HepG2 (cell line): ENCODE measurements around the gene MAGEL2. TPM values are rescaled to one million over a fixed set of nuclear protein-coding genes. Genes with fewer than 3 reads are reported as not detected.

Experiments used
- ATAC-seq: fragments of 200-7000 bp; cut with Tn5 transposase; 3 replicates; pipeline ENCODE4 v1.9.1; 2020; ENCODE audit warnings: mild to moderate bottlenecking, moderate library complexity
- BruUV-seq: library from RNA; stranded (reverse); fragments of 400-500 nt; replicated peaks from 2 replicates; lab custom pipeline; 2021; lab: Mats Ljungman, UMichigan
- CTCF ChIA-PET: fragments of 300-600 bp; formaldehyde crosslinking; extraction: SDS; loops from one replicate; lab custom pipeline; 2021; ENCODE audit warnings: low total read pairs, inconsistent platforms, low intra/inter-chr PET ratio; lab: Yijun Ruan, JAX
- POLR2A ChIA-PET: fragments of 350-600 bp; sonication (Branson Sonifier 250); formaldehyde crosslinking; loops from one replicate; lab custom pipeline; 2020; ENCODE audit warnings: antibody characterized with exemption, inconsistent platforms; lab: Yijun Ruan, JAX
- DNase-seq: peaks from one replicate; pipeline ENCODE4 v3.0.0-alpha.2; 2015; ENCODE audit warnings: low spot score
- FAIRE-seq: peaks from 3 replicates; lab custom pipeline; 2011; peaks lifted over from hg19 to GRCh38; lab: Jason Lieb, UNC
- H2AFZ ChIP-seq: one replicate; pipeline ENCODE4 v1.6.1; 2011; ENCODE audit warnings: low read length, inconsistent platforms
- H3K27ac ChIP-seq: fragments of 300-600 bp; 3 replicates; pipeline ENCODE4 v1.8.0; 2011; ENCODE audit warnings: mixed run types, mild to moderate bottlenecking, mixed read lengths, low read length, inconsistent platforms; ENCODE audit not compliant: insufficient read depth; ENCODE audit errors: extremely low read length
- H3K27me3 ChIP-seq, 2 experiments: fragments of 200-600 bp in 1 of 2; 2 replicates in 1 of 2; 3 replicates in 1 of 2; pipeline versions ENCODE4 v1.6.0 to v1.8.0; 2011; ENCODE audit warnings: low read length in 2 of 2, mild to moderate bottlenecking in 2 of 2, moderate library complexity in 2 of 2, inconsistent platforms in 1 of 2; ENCODE audit not compliant: insufficient read depth in 2 of 2, control insufficient read depth in 1 of 2
- H3K36me3 ChIP-seq, 2 experiments: fragments of 200-600 bp in 1 of 2; replicated peaks in 1 of 2; 2 replicates in 1 of 2; 3 replicates in 1 of 2; pipeline versions ENCODE4 v1.5.1 to v1.8.0; 2011; ENCODE audit warnings: low read length in 2 of 2, inconsistent platforms in 1 of 2; ENCODE audit not compliant: insufficient read depth in 2 of 2, control insufficient read depth in 1 of 2
- H3K4me1 ChIP-seq: 2 replicates; pipeline ENCODE4 v1.5.1; 2012; ENCODE audit warnings: low read length, inconsistent platforms; ENCODE audit not compliant: insufficient read depth
- H3K4me2 ChIP-seq: 2 replicates; pipeline ENCODE4 v1.6.0; 2011; ENCODE audit warnings: low read depth, low read length, inconsistent platforms
- H3K4me3 ChIP-seq, 3 experiments: fragments of 200-600 bp in 1 of 3; sonication (generic), shearing (Covaris generic) in 1 of 3; replicated peaks in 1 of 3; 2 replicates each; pipeline ENCODE4 v1.5.1; 2011 to 2016; ENCODE audit warnings: low read length in 3 of 3, inconsistent platforms in 2 of 3, low read depth in 2 of 3, mild to moderate bottlenecking in 2 of 3, control low read depth in 1 of 3, mixed read lengths in 1 of 3; ENCODE audit not compliant: insufficient read depth in 1 of 3
- H3K79me2 ChIP-seq: one replicate; pipeline ENCODE4 v1.6.1; 2011; ENCODE audit warnings: low read length, inconsistent platforms; ENCODE audit not compliant: insufficient read depth
- H3K9ac ChIP-seq: 2 replicates; pipeline ENCODE4 v1.6.0; 2011; ENCODE audit warnings: mild to moderate bottlenecking, low read depth, low read length, inconsistent platforms; ENCODE audit not compliant: insufficient read depth
- H3K9me3 ChIP-seq: 2 replicates; pipeline ENCODE4 v1.5.1; 2012; ENCODE audit warnings: mild to moderate bottlenecking, low read length
- H4K20me1 ChIP-seq: 2 replicates; pipeline ENCODE4 v1.6.0; 2011; ENCODE audit warnings: inconsistent platforms, mild to moderate bottlenecking, low read length, moderate library complexity; ENCODE audit not compliant: insufficient read depth
- BCLAF1 ChIP-seq: fragments of 450-650 bp; IDR thresholded peaks from 2 replicates; pipeline ENCODE4 v1.6.1; 2017; ENCODE audit warnings: mild to moderate bottlenecking
- CHD2 ChIP-seq: IDR thresholded peaks from 2 replicates; pipeline ENCODE4 v1.6.1; 2011; ENCODE audit warnings: low read depth, low read length, improper control_type of control experiment
- MXI1 ChIP-seq: IDR thresholded peaks from 3 replicates; pipeline ENCODE4 v1.6.1; 2012; ENCODE audit warnings: low read depth, low read length, inconsistent platforms, borderline replicate concordance
- ZBTB20 ChIP-seq: sonication (generic); formaldehyde crosslinking; IDR thresholded peaks from 2 replicates; pipeline ENCODE4 v1.8.1; 2023; ENCODE audit warnings: missing genetic modification reagents, low read depth, mild to moderate bottlenecking, borderline replicate concordance
- ZFP90 ChIP-seq: sonication (generic); formaldehyde crosslinking; IDR thresholded peaks from 2 replicates; pipeline ENCODE4 v1.8.0; 2022; ENCODE audit warnings: missing genetic modification reagents, mild to moderate bottlenecking, inconsistent platforms, borderline replicate concordance
- ZFP91 ChIP-seq: sonication (generic); formaldehyde crosslinking; IDR thresholded peaks from 2 replicates; pipeline ENCODE4 v1.9.0; 2022; ENCODE audit warnings: missing genetic modification reagents, mild to moderate bottlenecking, borderline replicate concordance
- ZMAT3 ChIP-seq: sonication (generic); formaldehyde crosslinking; conservative IDR thresholded peaks from 2 replicates; pipeline ENCODE4 v1.7.0; 2021; ENCODE audit warnings: missing genetic modification reagents
- ZNF570 ChIP-seq: sonication (generic); formaldehyde crosslinking; IDR thresholded peaks from 2 replicates; pipeline ENCODE4 v1.4.0; 2020; ENCODE audit warnings: mild to moderate bottlenecking, missing genetic modification reagents, borderline replicate concordance
- ZNF572 ChIP-seq: sonication (generic); formaldehyde crosslinking; IDR thresholded peaks from 2 replicates; pipeline ENCODE4 v1.5.1; 2020; ENCODE audit warnings: mild to moderate bottlenecking, missing genetic modification reagents
- WGBS: methylation state at CpG from one replicate; pipeline ENCODE4 v1.1.6; 2017; ENCODE audit warnings: low lambda C conversion rate; 5-methylcytosine and 5-hydroxymethylcytosine counted together
- in situ Hi-C: cut with HindIII; loops from 2 replicates; pipeline ENCODE4 v1.10.0; 2017; ENCODE audit warnings: low pct_unique_long_range_greater_than_20kb; ENCODE audit not compliant: extremely low pct_ligation_motif_present
- intact Hi-C: fragments of 100-400 bp; cut with micrococcal nuclease; formaldehyde crosslinking; loops from one replicate; pipeline ENCODE4 v1.10.0; 2022; ENCODE audit not compliant: unreplicated experiment
- polyA plus RNA-seq, 8 experiments: library from polyadenylated mRNA; depleted of rRNA in 3 of 8; stranded (reverse) in 7 of 8; unstranded in 1 of 8; fragments of >200 nt; fragmentation: Illumina TruSeq in 4 of 8; extraction: Trizol in 4 of 8; gene quantifications; 2 replicates each; pipeline versions ENCODE4 v1.2.1 to v1.2.3, GENCODE V29; 2011 to 2016; ENCODE audit warnings: low read depth in 4 of 8, missing spikeins in 1 of 8, mixed read lengths in 1 of 8; ENCODE audit not compliant: insufficient read depth in 1 of 8
- total RNA-seq, 5 experiments: library from RNA; depleted of rRNA; stranded (reverse); fragments of >200 nt; fragmentation: Illumina TruSeq; extraction: Trizol; gene quantifications; 2 replicates each; pipeline ENCODE4 v1.2.3, GENCODE V29; 2016; ENCODE audit warnings: low read depth in 1 of 5

The MAGEL2 gene
- total and polyA plus RNA-seq, 2 of the 13 experiments (the other 11 are each of a cell fraction or from before 2014, with no cell fraction given) = not detected

GRCh38 chr15:23606226-23606625 is 41.4 kb downstream of the MAGEL2 start:
- no peaks in the 10 kb centered on the region for H3K27me3 ChIP-seq
- no peak overlapping the region for H3K27ac ChIP-seq
- no peaks in the 10 kb centered on the region for H3K9me3 ChIP-seq
- H2AFZ ChIP-seq = no peak overlapping the region
- H3K79me2 ChIP-seq = no peaks in the 10 kb centered on the region
- 63% methylated on average over 2 of the region's 2 CpGs for WGBS
- no peak overlapping the region for H3K9ac ChIP-seq
- intact Hi-C loops = no loop called here
- in situ Hi-C loops = no loop called here
- ChIA-PET POLR2A (no interaction called here), CTCF (no interaction called here)
- H4K20me1 ChIP-seq = no peaks in the 10 kb centered on the region
- TF ChIP-seq ZBTB20 (CRISPR knock-in tag) = no peak
- TF ChIP-seq MXI1 = no peak
- DNase-seq (no peak), FAIRE-seq (no peak), ATAC-seq (no peak)
- BruUV-seq = no TSS peak
- no peaks in the 10 kb centered on the region for H3K4me1 ChIP-seq
- no peak overlapping the region for H3K4me2 ChIP-seq
- H3K4me3 ChIP-seq = no peak overlapping the region
- H3K36me3 ChIP-seq = no peaks in the 10 kb centered on the region

DNA sequence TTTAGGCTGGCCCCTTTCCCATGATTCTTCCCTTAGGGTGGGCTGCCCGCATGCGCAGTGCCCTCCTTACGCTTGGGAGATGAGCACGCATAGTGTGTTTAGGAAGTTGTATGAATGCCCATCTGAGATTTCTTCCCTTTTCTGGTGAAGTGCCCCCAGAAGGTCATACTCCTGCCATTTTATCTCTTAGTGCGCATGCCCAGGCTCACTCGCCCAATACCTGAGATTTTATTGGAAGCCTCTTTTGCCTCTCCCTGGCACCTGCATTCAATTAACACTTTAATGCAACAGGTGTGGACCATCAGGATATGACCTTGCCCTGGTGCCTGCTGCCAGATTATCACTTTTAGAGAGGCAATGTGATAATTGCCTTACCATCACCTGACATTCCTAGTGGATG is 45.5 kb downstream of the MAGEL2 start:
- no peak overlapping the region for H3K4me2 ChIP-seq
- FAIRE-seq (no peak), DNase-seq (no peak), ATAC-seq (no peak)
- no peak overlapping the region for H3K4me3 ChIP-seq
- CTCF ChIA-PET = no interaction called here
- H3K36me3 ChIP-seq = no peaks in the 10 kb centered on the region
- no TSS peak for BruUV-seq
- H3K9me3 ChIP-seq = no peaks in the 10 kb centered on the region
- no peaks in the 10 kb centered on the region for H4K20me1 ChIP-seq
- H3K9ac ChIP-seq = no peak overlapping the region
- POLR2A ChIA-PET = no interaction called here
- H3K4me1 ChIP-seq = no peaks in the 10 kb centered on the region
- H3K27me3 ChIP-seq = no peaks in the 10 kb centered on the region
- no peak overlapping the region for H2AFZ ChIP-seq
- TF ChIP-seq ZMAT3 (CRISPR knock-in tag) (no peak), ZNF570 (CRISPR knock-in tag) (no peak), ZFP90 (CRISPR knock-in tag) (no peak), ZNF572 (CRISPR knock-in tag) (no peak), CHD2 (no peak), BCLAF1 (no peak), ZFP91 (CRISPR knock-in tag) (no peak)
- H3K27ac ChIP-seq = no peak overlapping the region
- WGBS = 55% methylated on average over 6 of the region's 6 CpGs
- in situ Hi-C loops = no loop called here
- no peaks in the 10 kb centered on the region for H3K79me2 ChIP-seq
- intact Hi-C loops = no loop called here
